ENCODE data around the gene IRS2. TPM values are rescaled to one million over a fixed set of nuclear protein-coding genes. Genes with fewer than 3 reads are reported as not detected.

The IRS2 gene
- total RNA-seq, 1 experiment from 2014 or later, result 9.2 TPM

DNA sequence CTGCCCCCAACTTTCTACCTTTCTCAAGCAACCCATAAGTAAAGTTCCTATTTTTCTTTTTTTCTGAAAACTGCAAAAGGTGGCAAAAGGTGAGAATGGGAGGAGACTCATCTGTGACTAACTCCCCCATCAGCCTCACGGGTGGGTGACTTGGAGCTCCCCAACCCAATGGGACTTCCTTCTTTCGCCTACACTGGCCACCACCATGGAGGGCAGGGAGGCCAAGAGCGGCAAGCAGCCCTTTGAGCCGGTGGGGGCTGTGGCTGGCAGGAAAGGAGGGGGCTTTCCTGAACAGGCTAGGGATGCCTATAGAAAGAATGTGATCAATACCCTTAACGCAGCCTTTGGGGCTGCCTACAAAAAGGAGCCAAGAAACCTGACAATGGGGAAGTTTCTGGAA, 16.5 kb downstream of the IRS2 start:
- Histone ChIP-seq H3K4me2 (ENCODE audit: low read length) (no peak overlapping the region), H3K9me2 (ENCODE audit: insufficient read depth) (no peaks in the 10 kb centered on the region), H3K27ac (ENCODE audit: low read depth, low read length) (no peak overlapping the region), H3K79me2 (ENCODE audit: insufficient read depth, low read length) (peaks cover 26% of the 10 kb centered on the region; the same call in 1 of the 2 replicates), H3K36me3 (ENCODE audit: control insufficient read depth in 1 of 2, insufficient read depth in 2 of 2, low read length in 2 of 2) (no peaks in the 10 kb centered on the region), H4K20me1 (ENCODE audit: insufficient read depth) (no peaks in the 10 kb centered on the region), H2AFZ (ENCODE audit: low read depth, low read length, poor library complexity, severe bottlenecking) (no peak overlapping the region), H3K27me3 (ENCODE audit: insufficient read depth, low read length) (no peaks in the 10 kb centered on the region), H3K4me1 (ENCODE audit: control insufficient read depth in 1 of 2, insufficient read depth in 2 of 2, low read length in 2 of 2) (peaks cover 11 to 26% of the 10 kb centered on the region in 2 experiments; a peak in 3 of 4 replicates), H3K9me3 (ENCODE audit: control insufficient read depth in 1 of 2, insufficient read depth in 1 of 2, low read depth in 1 of 2, low read length in 2 of 2) (no peaks in the 10 kb centered on the region), H3K9ac (ENCODE audit: low read length) (no peak overlapping the region), H3K4me3 (replicated peaks in 1 of 2; ENCODE audit: low read depth in 1 of 2, low read length in 2 of 2) (no peak overlapping the region)
- TF ChIP-seq CBX3 (IDR thresholded peaks at IDR 0.05; ENCODE audit: low read depth) (no peak), EGR1 (IDR thresholded peaks at IDR 0.05; ENCODE audit: low read depth) (no peak), POLR2AphosphoS5 (IDR thresholded peaks at IDR 0.05; ENCODE audit: low read depth, low read length) (no peak), ZFX (IDR thresholded peaks at IDR 0.05) (no peak), TCF7L2 (IDR thresholded peaks at IDR 0.05; ENCODE audit: borderline replicate concordance, extremely low read depth, insufficient read depth, insufficient read length) (no peak)
- TF ChIP-seq, protein P1, sequence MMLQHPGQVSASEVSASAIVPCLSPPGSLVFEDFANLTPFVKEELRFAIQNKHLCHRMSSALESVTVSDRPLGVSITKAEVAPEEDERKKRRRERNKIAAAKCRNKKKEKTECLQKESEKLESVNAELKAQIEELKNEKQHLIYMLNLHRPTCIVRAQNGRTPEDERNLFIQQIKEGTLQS (IDR thresholded peaks at IDR 0.05), result no peak
- ChIA-PET RAD21 (ENCODE audit: low non-redundant PET in 1 of 2, low total read pairs in 2 of 2, uncharacterized antibody in 2 of 2, unreplicated experiment in 2 of 2) (no interaction called here), CTCF (no interaction called here), POLR2A (no interaction called here)
- intact Hi-C loops (cut with micrococcal nuclease), result no loop called here
- no TSS peak for BruUV-seq (replicated peaks)
- DNase-seq (ENCODE audit: low read depth, low spot score) (no peak), ATAC-seq (no peak)

DNA sequence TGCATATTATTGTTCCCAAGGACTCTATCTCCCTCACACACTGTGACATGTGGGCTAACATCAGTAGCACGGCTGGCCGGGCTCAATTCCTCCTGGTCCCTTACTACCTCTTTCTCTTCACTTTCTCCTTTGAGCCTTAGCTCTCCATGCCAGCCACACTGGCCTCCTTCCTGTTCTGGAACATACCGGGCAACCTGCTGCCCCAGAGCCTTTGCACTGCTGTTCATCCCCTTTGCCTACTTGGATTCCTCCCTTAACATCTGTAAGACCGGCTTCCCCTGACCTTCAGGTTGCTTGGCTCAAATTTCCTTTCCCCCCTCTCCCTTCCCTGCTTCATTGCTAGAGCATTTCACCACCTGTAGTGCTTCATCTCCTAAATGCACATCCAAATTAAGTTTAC, 17.1 kb downstream of the IRS2 start:
- H3K4me1 ChIP-seq (ENCODE audit: control insufficient read depth in 1 of 2, insufficient read depth in 2 of 2, low read length in 2 of 2), result peaks cover 17 to 30% of the 10 kb centered on the region in 2 experiments
- H3K79me2 ChIP-seq (ENCODE audit: insufficient read depth, low read length), result peaks cover 23% of the 10 kb centered on the region; the same call in 1 of the 2 replicates
- no peak for ATAC-seq
- no TSS peak for BruUV-seq (replicated peaks)
- no peak overlapping the region for H3K9ac ChIP-seq (ENCODE audit: low read length)
- intact Hi-C loops (cut with micrococcal nuclease), result no loop called here
- DNase-seq (ENCODE audit: low read depth, low spot score), result no peak
- no peak overlapping the region for H3K4me2 ChIP-seq (ENCODE audit: low read length)
- CTCF ChIA-PET, result no interaction called here
- no peak overlapping the region for H3K27ac ChIP-seq (ENCODE audit: low read depth, low read length)
- H2AFZ ChIP-seq (ENCODE audit: low read depth, low read length, poor library complexity, severe bottlenecking), result no peak overlapping the region
- H3K9me3 ChIP-seq (ENCODE audit: control insufficient read depth in 1 of 2, insufficient read depth in 1 of 2, low read depth in 1 of 2, low read length in 2 of 2), result no peaks in the 10 kb centered on the region
- RAD21 ChIA-PET (ENCODE audit: low non-redundant PET in 1 of 2, low total read pairs in 2 of 2, uncharacterized antibody in 2 of 2, unreplicated experiment in 2 of 2), result no interaction called here
- no peaks in the 10 kb centered on the region for H4K20me1 ChIP-seq (ENCODE audit: insufficient read depth)
- H3K4me3 ChIP-seq (replicated peaks in 1 of 2; ENCODE audit: low read depth in 1 of 2, low read length in 2 of 2), result no peak overlapping the region
- POLR2A ChIA-PET, result no interaction called here
- H3K9me2 ChIP-seq (ENCODE audit: insufficient read depth), result no peaks in the 10 kb centered on the region
- H3K27me3 ChIP-seq (ENCODE audit: insufficient read depth, low read length), result no peaks in the 10 kb centered on the region
- no peaks in the 10 kb centered on the region for H3K36me3 ChIP-seq (ENCODE audit: control insufficient read depth in 1 of 2, insufficient read depth in 2 of 2, low read length in 2 of 2)
- TF ChIP-seq, protein P1 (IDR thresholded peaks at IDR 0.05), result no peak
- no peak for TF ChIP-seq ZFX (IDR thresholded peaks at IDR 0.05)
- no peak for TF ChIP-seq POLR2A (IDR thresholded peaks at IDR 0.05; ENCODE audit: borderline replicate concordance, extremely low read depth, insufficient read depth, insufficient read length)
- TF ChIP-seq CBX3 (IDR thresholded peaks at IDR 0.05; ENCODE audit: low read depth), result no peak
- TF ChIP-seq, protein P2, sequence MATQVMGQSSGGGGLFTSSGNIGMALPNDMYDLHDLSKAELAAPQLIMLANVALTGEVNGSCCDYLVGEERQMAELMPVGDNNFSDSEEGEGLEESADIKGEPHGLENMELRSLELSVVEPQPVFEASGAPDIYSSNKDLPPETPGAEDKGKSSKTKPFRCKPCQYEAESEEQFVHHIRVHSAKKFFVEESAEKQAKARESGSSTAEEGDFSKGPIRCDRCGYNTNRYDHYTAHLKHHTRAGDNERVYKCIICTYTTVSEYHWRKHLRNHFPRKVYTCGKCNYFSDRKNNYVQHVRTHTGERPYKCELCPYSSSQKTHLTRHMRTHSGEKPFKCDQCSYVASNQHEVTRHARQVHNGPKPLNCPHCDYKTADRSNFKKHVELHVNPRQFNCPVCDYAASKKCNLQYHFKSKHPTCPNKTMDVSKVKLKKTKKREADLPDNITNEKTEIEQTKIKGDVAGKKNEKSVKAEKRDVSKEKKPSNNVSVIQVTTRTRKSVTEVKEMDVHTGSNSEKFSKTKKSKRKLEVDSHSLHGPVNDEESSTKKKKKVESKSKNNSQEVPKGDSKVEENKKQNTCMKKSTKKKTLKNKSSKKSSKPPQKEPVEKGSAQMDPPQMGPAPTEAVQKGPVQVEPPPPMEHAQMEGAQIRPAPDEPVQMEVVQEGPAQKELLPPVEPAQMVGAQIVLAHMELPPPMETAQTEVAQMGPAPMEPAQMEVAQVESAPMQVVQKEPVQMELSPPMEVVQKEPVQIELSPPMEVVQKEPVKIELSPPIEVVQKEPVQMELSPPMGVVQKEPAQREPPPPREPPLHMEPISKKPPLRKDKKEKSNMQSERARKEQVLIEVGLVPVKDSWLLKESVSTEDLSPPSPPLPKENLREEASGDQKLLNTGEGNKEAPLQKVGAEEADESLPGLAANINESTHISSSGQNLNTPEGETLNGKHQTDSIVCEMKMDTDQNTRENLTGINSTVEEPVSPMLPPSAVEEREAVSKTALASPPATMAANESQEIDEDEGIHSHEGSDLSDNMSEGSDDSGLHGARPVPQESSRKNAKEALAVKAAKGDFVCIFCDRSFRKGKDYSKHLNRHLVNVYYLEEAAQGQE (IDR thresholded peaks at IDR 0.05; ENCODE audit: low read depth), result no peak
- no peak for TF ChIP-seq EZH2phosphoT487 (IDR thresholded peaks at IDR 0.05; ENCODE audit: borderline replicate concordance)
- TF ChIP-seq, protein P3, sequence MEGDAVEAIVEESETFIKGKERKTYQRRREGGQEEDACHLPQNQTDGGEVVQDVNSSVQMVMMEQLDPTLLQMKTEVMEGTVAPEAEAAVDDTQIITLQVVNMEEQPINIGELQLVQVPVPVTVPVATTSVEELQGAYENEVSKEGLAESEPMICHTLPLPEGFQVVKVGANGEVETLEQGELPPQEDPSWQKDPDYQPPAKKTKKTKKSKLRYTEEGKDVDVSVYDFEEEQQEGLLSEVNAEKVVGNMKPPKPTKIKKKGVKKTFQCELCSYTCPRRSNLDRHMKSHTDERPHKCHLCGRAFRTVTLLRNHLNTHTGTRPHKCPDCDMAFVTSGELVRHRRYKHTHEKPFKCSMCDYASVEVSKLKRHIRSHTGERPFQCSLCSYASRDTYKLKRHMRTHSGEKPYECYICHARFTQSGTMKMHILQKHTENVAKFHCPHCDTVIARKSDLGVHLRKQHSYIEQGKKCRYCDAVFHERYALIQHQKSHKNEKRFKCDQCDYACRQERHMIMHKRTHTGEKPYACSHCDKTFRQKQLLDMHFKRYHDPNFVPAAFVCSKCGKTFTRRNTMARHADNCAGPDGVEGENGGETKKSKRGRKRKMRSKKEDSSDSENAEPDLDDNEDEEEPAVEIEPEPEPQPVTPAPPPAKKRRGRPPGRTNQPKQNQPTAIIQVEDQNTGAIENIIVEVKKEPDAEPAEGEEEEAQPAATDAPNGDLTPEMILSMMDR (IDR thresholded peaks at IDR 0.05 in 2 of 3, conservative IDR thresholded peaks at IDR 0.05 in 1 of 3; ENCODE audit: borderline replicate concordance in 1 of 3, insufficient read depth in 1 of 3, low read depth in 2 of 3, low read length in 2 of 3), result no peak
- no peak for TF ChIP-seq JUND (IDR thresholded peaks at IDR 0.05)
- TF ChIP-seq, protein P4, sequence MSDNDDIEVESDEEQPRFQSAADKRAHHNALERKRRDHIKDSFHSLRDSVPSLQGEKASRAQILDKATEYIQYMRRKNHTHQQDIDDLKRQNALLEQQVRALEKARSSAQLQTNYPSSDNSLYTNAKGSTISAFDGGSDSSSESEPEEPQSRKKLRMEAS (IDR thresholded peaks at IDR 0.05), result no peak
- TF ChIP-seq YY1 (IDR thresholded peaks at IDR 0.05; ENCODE audit: extremely low read depth, insufficient replicate concordance, low read depth, low read length), result no peak
- no peak for TF ChIP-seq SP1 (IDR thresholded peaks at IDR 0.05; ENCODE audit: low read depth)
- TF ChIP-seq ZNF274 (IDR thresholded peaks at IDR 0.05; ENCODE audit: low read depth, low read length), result no peak
- no peak for TF ChIP-seq FOSL1 (IDR thresholded peaks at IDR 0.05; ENCODE audit: low read depth)
